SU-DHL-6 (cell line): ENCODE measurements around the gene BAK1.
A peak's percentile ranks its signal among the peaks of the same experiment; 100 is the strongest.

Source experiments
- H2AFZ ChIP-seq: fragments of 200-600 bp; sonication (generic); 2 replicates; pipeline ENCODE4 v1.6.1; 2014; ENCODE audit warnings: low read depth, mild to moderate bottlenecking, moderate library complexity, mixed read lengths, antibody characterized with exemption, low read length; ENCODE audit not compliant: severe bottlenecking
- H3F3A ChIP-seq: fragments of 200-600 bp; shearing (Covaris generic); 2 replicates; pipeline ENCODE4 v1.6.0; 2016; ENCODE audit warnings: antibody characterized with exemption, mild to moderate bottlenecking; ENCODE audit not compliant: insufficient read depth
- H3K27ac ChIP-seq: fragments of 200-600 bp; sonication (generic); 2 replicates; pipeline ENCODE4 v1.5.1; 2016; ENCODE audit warnings: low read depth, mild to moderate bottlenecking, low read length, moderate library complexity, mixed read lengths
- H3K27me3 ChIP-seq: fragments of 200-600 bp; sonication (generic), shearing (Covaris generic); 2 replicates; pipeline ENCODE4 v1.6.0; 2014; ENCODE audit warnings: mild to moderate bottlenecking, low read length
- H3K36me3 ChIP-seq: fragments of 200-600 bp; sonication (generic); 2 replicates; pipeline ENCODE4 v1.6.1; 2014; ENCODE audit warnings: mild to moderate bottlenecking, low read length, mixed read lengths
- H3K4me2 ChIP-seq: fragments of 300-600, 200-600 bp; shearing (Covaris generic), sonication (generic); 2 replicates; pipeline ENCODE4 v1.6.0; 2014; ENCODE audit warnings: low read length, low read depth, mild to moderate bottlenecking; ENCODE audit not compliant: poor library complexity, severe bottlenecking
- H3K4me3 ChIP-seq: fragments of 200-600 bp; sonication (generic); 2 replicates; pipeline ENCODE4 v1.5.1; 2014; ENCODE audit warnings: antibody characterized with exemption, low read length, mild to moderate bottlenecking, mixed read lengths; ENCODE audit not compliant: insufficient read depth, poor library complexity, severe bottlenecking
- H3K79me2 ChIP-seq: fragments of 200-600 bp; sonication (generic); 2 replicates; pipeline ENCODE4 v1.6.1; 2014; ENCODE audit warnings: mild to moderate bottlenecking, low read length, moderate library complexity; ENCODE audit not compliant: insufficient read depth
- H3K9ac ChIP-seq: fragments of 200-600 bp; sonication (generic); 2 replicates; pipeline ENCODE4 v1.7.0; 2014; ENCODE audit warnings: mild to moderate bottlenecking, low read length
- H3K9me2 ChIP-seq: fragments of 200-600 bp; sonication (generic); replicated peaks from 2 replicates; pipeline ENCODE4 v1.6.1; 2014; ENCODE audit warnings: low read length; ENCODE audit not compliant: insufficient read depth
- H3K9me3 ChIP-seq: fragments of 200-600 bp; sonication (generic); 2 replicates; pipeline ENCODE4 v1.6.1; 2014; ENCODE audit warnings: low read length, mixed read lengths; ENCODE audit not compliant: insufficient read depth
- H4K20me1 ChIP-seq: fragments of 200-600 bp; sonication (generic); 2 replicates; pipeline ENCODE4 v1.6.1; 2014; ENCODE audit warnings: low read depth, mild to moderate bottlenecking, antibody characterized with exemption, low read length, moderate library complexity, mixed read lengths
- CTCF ChIP-seq: fragments of 200-600 bp; sonication (generic); IDR thresholded peaks from one replicate; pipeline ENCODE4 v1.5.1; 2017; ENCODE audit warnings: antibody characterized with exemption, mild to moderate bottlenecking, low read length, moderate library complexity; ENCODE audit not compliant: insufficient read depth, poor library complexity, severe bottlenecking
- EZH2phosphoT487 ChIP-seq: fragments of 200-600 bp; sonication (generic), shearing (Covaris generic); conservative IDR thresholded peaks from 2 replicates; pipeline ENCODE4 v1.6.1; 2018; ENCODE audit warnings: mild to moderate bottlenecking, antibody characterized with exemption, low read length, moderate library complexity, mixed read lengths

BAK1 gene

GRCh38 chr6:33586108-33586640 lies 6.1 kb upstream of the BAK1 start:
- no peaks in the 10 kb centered on the region for H3K27me3 ChIP-seq
- no peaks in the 10 kb centered on the region for H4K20me1 ChIP-seq
- peak overlapping the region; percentile 55 for H3K9ac ChIP-seq
- peak overlapping the region; percentile 85 for H2AFZ ChIP-seq
- H3K79me2 ChIP-seq, result no peaks in the 10 kb centered on the region
- no peak overlapping the region for H3K4me3 ChIP-seq
- TF ChIP-seq CTCF, result no peak
- no peak for TF ChIP-seq EZH2phosphoT487
- H3K4me2 ChIP-seq, result peak overlapping the region; percentile 53
- H3K9me2 ChIP-seq, result no peaks in the 10 kb centered on the region
- H3K9me3 ChIP-seq, result no peaks in the 10 kb centered on the region
- H3K27ac ChIP-seq, result no peak overlapping the region
- H3F3A ChIP-seq, result no peaks in the 10 kb centered on the region
- no peaks in the 10 kb centered on the region for H3K36me3 ChIP-seq

GRCh38 chr6:33585403-33586107 lies 5.5 kb upstream of the BAK1 start:
- H3K36me3 ChIP-seq, result no peaks in the 10 kb centered on the region
- no peak overlapping the region for H3K27ac ChIP-seq
- no peaks in the 10 kb centered on the region for H3K9me3 ChIP-seq
- no peak for TF ChIP-seq EZH2phosphoT487
- TF ChIP-seq CTCF, result peak; percentile 99
- peak overlapping the region; percentile 3 for H3K4me3 ChIP-seq
- no peaks in the 10 kb centered on the region for H3K79me2 ChIP-seq
- no peaks in the 10 kb centered on the region for H3K9me2 ChIP-seq
- H3K4me2 ChIP-seq, result peak overlapping the region; percentile 53
- H4K20me1 ChIP-seq, result no peaks in the 10 kb centered on the region
- H2AFZ ChIP-seq, result peak overlapping the region; percentile 85
- peak overlapping the region; percentile 55 for H3K9ac ChIP-seq
- no peaks in the 10 kb centered on the region for H3K27me3 ChIP-seq
- H3F3A ChIP-seq, result no peaks in the 10 kb centered on the region

- no peaks in the 10 kb centered on the region for H3K9me3 ChIP-seq
- peak overlapping the region; percentile 3 for H3K4me3 ChIP-seq
- no peaks in the 10 kb centered on the region for H3F3A ChIP-seq
- no peak overlapping the region for H3K27ac ChIP-seq
- no peaks in the 10 kb centered on the region for H3K36me3 ChIP-seq
- H2AFZ ChIP-seq, result peak overlapping the region; percentile 85
- TF ChIP-seq CTCF (no peak), EZH2phosphoT487 (no peak)
- no peaks in the 10 kb centered on the region for H3K27me3 ChIP-seq
- H3K4me2 ChIP-seq, result peak overlapping the region; percentile 53
- peak overlapping the region; percentile 55 for H3K9ac ChIP-seq
- peaks cover 2% of the 10 kb centered on the region for H3K79me2 ChIP-seq
- H3K9me2 ChIP-seq, result no peaks in the 10 kb centered on the region
- no peaks in the 10 kb centered on the region for H4K20me1 ChIP-seq
Observed at GRCh38 chr6:33584700-33585402, 4.8 kb upstream of the BAK1 start.
